HFF-Myc (cell line): ENCODE data around the gene DMD.

Source experiments
- DNase-seq: peaks from one replicate; pipeline ENCODE4 v3.0.0-alpha.2; 2011; ENCODE audit warnings: low read depth; ENCODE audit errors: extremely low read depth
- H3K4me3 ChIP-seq: replicated peaks from 2 replicates; pipeline ENCODE4 v1.5.1; 2011; ENCODE audit warnings: low read depth, mild to moderate bottlenecking, control low read depth, low read length
- CTCF ChIP-seq: IDR thresholded peaks from 2 replicates; pipeline ENCODE4 v1.5.1; 2012; ENCODE audit warnings: mild to moderate bottlenecking, low read depth, low read length, control low read depth; ENCODE audit errors: missing control alignments

Gene DMD

GRCh38 chrX:31071725-31072124 is 2139.6 kb downstream of the DMD start, which contains the start of gene FTHL17:
FTHL17 (minus strand) TSS chrX:31072041; CDS start chrX:31071953, 88 bp downstream.
- no peak for DNase-seq
- H3K4me3 ChIP-seq: no peak within 1 kb of the TSS
- TF ChIP-seq CTCF: no peak

GRCh38 chrX:31071262-31071661 is 2140.1 kb downstream of the DMD start:
- no peak for TF ChIP-seq CTCF
- no peak for DNase-seq
- no peak overlapping the region for H3K4me3 ChIP-seq

GRCh38 chrX:31070057-31070468 is 2141.3 kb downstream of the DMD start:
- no peak overlapping the region for H3K4me3 ChIP-seq
- TF ChIP-seq CTCF: no peak
- no peak for DNase-seq
